Trophoblast cell (in vitro differentiated cells and primary cell): ENCODE data around the gene KCNH8.

ENCODE experiments used
- DNase-seq, 2 donors: peaks; one replicate each; pipeline ENCODE4 v3.0.0-alpha.2; 2016
- H2AFZ ChIP-seq: 2 replicates; pipeline ENCODE4 v1.6.1; 2013; ENCODE audit warnings: low read length, moderate library complexity, mild to moderate bottlenecking; ENCODE audit not compliant: insufficient read depth, poor library complexity
- H2AK5ac ChIP-seq: 2 replicates; pipeline ENCODE4 v1.6.1; 2013; ENCODE audit warnings: mild to moderate bottlenecking, low read length
- H2BK120ac ChIP-seq: 2 replicates; pipeline ENCODE4 v1.6.1; 2013; ENCODE audit warnings: low read length, mild to moderate bottlenecking, moderate library complexity; ENCODE audit not compliant: insufficient read depth, poor library complexity
- H2BK12ac ChIP-seq: 2 replicates; pipeline ENCODE4 v1.6.1; 2013; ENCODE audit warnings: mild to moderate bottlenecking, low read length, moderate library complexity
- H2BK5ac ChIP-seq: 2 replicates; pipeline ENCODE4 v1.6.1; 2013; ENCODE audit warnings: low read length, low read depth, moderate library complexity, mild to moderate bottlenecking; ENCODE audit not compliant: poor library complexity
- H3K14ac ChIP-seq: 2 replicates; pipeline ENCODE4 v1.6.1; 2013; ENCODE audit warnings: mild to moderate bottlenecking, low read length
- H3K18ac ChIP-seq: 2 replicates; pipeline ENCODE4 v1.6.1; 2013; ENCODE audit warnings: mild to moderate bottlenecking, low read length
- H3K23ac ChIP-seq: 2 replicates; pipeline ENCODE4 v1.6.1; 2013; ENCODE audit warnings: low read length
- H3K27ac ChIP-seq: 2 replicates; pipeline ENCODE4 v1.5.1; 2013; ENCODE audit warnings: low read depth, mild to moderate bottlenecking, inconsistent platforms, low read length, moderate library complexity
- H3K27me3 ChIP-seq: 2 replicates; pipeline ENCODE4 v1.6.1; 2013; ENCODE audit warnings: inconsistent platforms, mild to moderate bottlenecking, low read length, moderate library complexity; ENCODE audit not compliant: insufficient read depth
- H3K36me3 ChIP-seq, 2 experiments: 1 replicate in 1 of 2; 2 replicates in 1 of 2; pipeline ENCODE4 v1.6.1; 2013; ENCODE audit warnings: low read length in 2 of 2, mild to moderate bottlenecking in 2 of 2, moderate library complexity in 1 of 2; ENCODE audit not compliant: insufficient read depth in 2 of 2, control insufficient read depth in 1 of 2
- H3K4ac ChIP-seq: 2 replicates; pipeline ENCODE4 v1.6.1; 2013; ENCODE audit warnings: low read depth, mild to moderate bottlenecking, low read length, moderate library complexity
- H3K4me1 ChIP-seq, 2 experiments: 1 replicate in 1 of 2; 2 replicates in 1 of 2; pipeline ENCODE4 v1.6.1; 2013; ENCODE audit warnings: low read length in 2 of 2, mild to moderate bottlenecking in 2 of 2, moderate library complexity in 1 of 2; ENCODE audit not compliant: insufficient read depth in 2 of 2, control insufficient read depth in 1 of 2
- H3K4me2 ChIP-seq: 2 replicates; pipeline ENCODE4 v1.6.1; 2013; ENCODE audit warnings: inconsistent platforms, mild to moderate bottlenecking, low read length, moderate library complexity
- H3K4me3 ChIP-seq: 2 replicates; pipeline ENCODE4 v1.5.1; 2013; ENCODE audit warnings: mild to moderate bottlenecking, low read depth, low read length, inconsistent platforms
- H3K79me1 ChIP-seq: one replicate; pipeline ENCODE4 v1.6.1; 2013; ENCODE audit warnings: low read length
- H3K79me2 ChIP-seq: 2 replicates; pipeline ENCODE4 v1.6.1; 2013; ENCODE audit warnings: low read length, mild to moderate bottlenecking; ENCODE audit not compliant: control insufficient read depth, insufficient read depth, poor library complexity
- H3K9ac ChIP-seq: 2 replicates; pipeline ENCODE4 v1.6.1; 2013; ENCODE audit warnings: mild to moderate bottlenecking, low read length
- H3K9me3 ChIP-seq: 2 replicates; pipeline ENCODE4 v1.6.1; 2013; ENCODE audit warnings: low read depth, mild to moderate bottlenecking, control low read depth, inconsistent platforms, low read length; ENCODE audit not compliant: insufficient read depth
- H4K12ac ChIP-seq: 2 replicates; pipeline ENCODE4 v1.6.1; 2013; ENCODE audit warnings: low read depth, mild to moderate bottlenecking, low read length, moderate library complexity
- H4K8ac ChIP-seq: 2 replicates; pipeline ENCODE4 v1.6.1; 2013; ENCODE audit warnings: low read depth, mild to moderate bottlenecking, low read length, moderate library complexity
- H4K91ac ChIP-seq: one replicate; pipeline ENCODE4 v1.6.1; 2013; ENCODE audit warnings: low read depth, mild to moderate bottlenecking, low read length, moderate library complexity
- WGBS: extraction: QIAGEN DNeasy Blood & Tissue Kit; methylation state at CpG from one replicate; pipeline ENCODE4 v1.1.7; 2013; ENCODE audit warnings: missing lambda C conversion rate; ENCODE audit not compliant: insufficient read length, insufficient coverage; ENCODE audit errors: extremely low coverage; 5-methylcytosine and 5-hydroxymethylcytosine counted together

KCNH8 gene

GRCh38 chr3:19295208-19295607 is 146.9 kb downstream of the KCNH8 start:
- Histone ChIP-seq H3K36me3 (no peaks in the 10 kb centered on the region), H4K12ac (no peak overlapping the region), H3K79me2 (no peaks in the 10 kb centered on the region), H4K8ac (no peak overlapping the region), H4K91ac (no peak overlapping the region), H3K4me1 (no peaks in the 10 kb centered on the region), H3K27me3 (no peaks in the 10 kb centered on the region), H3K27ac (no peak overlapping the region), H3K9ac (no peak overlapping the region), H3K18ac (no peak overlapping the region), H3K79me1 (no peaks in the 10 kb centered on the region), H2BK5ac (no peak overlapping the region), H3K4me2 (no peak overlapping the region), H3K4me3 (no peak overlapping the region), H3K4ac (no peak overlapping the region), H2AK5ac (no peak overlapping the region), H3K9me3 (no peaks in the 10 kb centered on the region), H2BK12ac (no peak overlapping the region), H3K23ac (no peak overlapping the region), H3K14ac (no peak overlapping the region), H2AFZ (no peak overlapping the region), H2BK120ac (no peak overlapping the region)
- no peak for DNase-seq
- no CpG with 5 or more reads among the region's 3 CpGs for WGBS

GRCh38 chr3:19331931-19332330 is 183.6 kb downstream of the KCNH8 start:
- H3K27ac ChIP-seq = no peak overlapping the region
- no peak overlapping the region for H2AFZ ChIP-seq
- no peak overlapping the region for H2BK120ac ChIP-seq
- H3K18ac ChIP-seq = no peak overlapping the region
- no peak overlapping the region for H2BK12ac ChIP-seq
- H3K27me3 ChIP-seq = no peaks in the 10 kb centered on the region
- DNase-seq = no peak
- no peaks in the 10 kb centered on the region for H3K36me3 ChIP-seq
- H3K4ac ChIP-seq = no peak overlapping the region
- no peaks in the 10 kb centered on the region for H3K9me3 ChIP-seq
- no peaks in the 10 kb centered on the region for H3K79me2 ChIP-seq
- H2BK5ac ChIP-seq = no peak overlapping the region
- no peak overlapping the region for H4K8ac ChIP-seq
- H3K9ac ChIP-seq = no peak overlapping the region
- no peak overlapping the region for H3K4me2 ChIP-seq
- H4K91ac ChIP-seq = no peak overlapping the region
- no peak overlapping the region for H3K14ac ChIP-seq
- H3K79me1 ChIP-seq = no peaks in the 10 kb centered on the region
- no peak overlapping the region for H3K4me3 ChIP-seq
- H4K12ac ChIP-seq = no peak overlapping the region
- H3K23ac ChIP-seq = no peak overlapping the region
- no peak overlapping the region for H2AK5ac ChIP-seq
- WGBS = no CpG with 5 or more reads among the region's 2 CpGs
- H3K4me1 ChIP-seq = no peaks in the 10 kb centered on the region

GRCh38 chr3:19334120-19334519 is 185.8 kb downstream of the KCNH8 start:
- no peak overlapping the region for H4K91ac ChIP-seq
- H2BK5ac ChIP-seq = no peak overlapping the region
- no peak overlapping the region for H2AFZ ChIP-seq
- no peak overlapping the region for H3K14ac ChIP-seq
- no peaks in the 10 kb centered on the region for H3K27me3 ChIP-seq
- H4K12ac ChIP-seq = no peak overlapping the region
- H3K36me3 ChIP-seq = no peaks in the 10 kb centered on the region
- H3K4me2 ChIP-seq = no peak overlapping the region
- H3K4me1 ChIP-seq = no peaks in the 10 kb centered on the region
- H2AK5ac ChIP-seq = no peak overlapping the region
- no peaks in the 10 kb centered on the region for H3K9me3 ChIP-seq
- DNase-seq = no peak
- no peaks in the 10 kb centered on the region for H3K79me1 ChIP-seq
- no peak overlapping the region for H3K4ac ChIP-seq
- peak overlapping the region; percentile 2 for H3K9ac ChIP-seq
- no peak overlapping the region for H3K4me3 ChIP-seq
- H3K23ac ChIP-seq = no peak overlapping the region
- no peaks in the 10 kb centered on the region for H3K79me2 ChIP-seq
- no peak overlapping the region for H3K27ac ChIP-seq
- H2BK120ac ChIP-seq = no peak overlapping the region
- WGBS = no CpG with 5 or more reads among the region's 6 CpGs
- no peak overlapping the region for H3K18ac ChIP-seq
- H4K8ac ChIP-seq = no peak overlapping the region
- no peak overlapping the region for H2BK12ac ChIP-seq

GRCh38 chr3:19338769-19339168 is 190.5 kb downstream of the KCNH8 start:
- Histone ChIP-seq H2BK12ac (no peak overlapping the region), H3K4me3 (no peak overlapping the region), H3K79me2 (no peaks in the 10 kb centered on the region), H2BK5ac (no peak overlapping the region), H3K9me3 (no peaks in the 10 kb centered on the region), H3K9ac (no peak overlapping the region), H3K23ac (no peak overlapping the region), H2AFZ (no peak overlapping the region), H3K14ac (no peak overlapping the region), H3K4me1 (no peaks in the 10 kb centered on the region), H4K12ac (no peak overlapping the region), H3K27me3 (no peaks in the 10 kb centered on the region), H3K79me1 (no peaks in the 10 kb centered on the region), H3K27ac (no peak overlapping the region), H4K91ac (no peak overlapping the region), H3K36me3 (no peaks in the 10 kb centered on the region), H3K4ac (no peak overlapping the region), H4K8ac (no peak overlapping the region), H3K18ac (no peak overlapping the region), H2AK5ac (no peak overlapping the region), H3K4me2 (no peak overlapping the region), H2BK120ac (no peak overlapping the region)
- no CpG with 5 or more reads among the region's 1 CpG for WGBS
- DNase-seq = no peak
